ENCODE measurements around the gene NPR2. TPM values are rescaled to one million over a fixed set of nuclear protein-coding genes. Genes with fewer than 3 reads are reported as not detected.

NPR2 gene
- total RNA-seq, 4 donors from 2014 or later: 26.3 to 36.0 (median 32.4) TPM

DNA sequence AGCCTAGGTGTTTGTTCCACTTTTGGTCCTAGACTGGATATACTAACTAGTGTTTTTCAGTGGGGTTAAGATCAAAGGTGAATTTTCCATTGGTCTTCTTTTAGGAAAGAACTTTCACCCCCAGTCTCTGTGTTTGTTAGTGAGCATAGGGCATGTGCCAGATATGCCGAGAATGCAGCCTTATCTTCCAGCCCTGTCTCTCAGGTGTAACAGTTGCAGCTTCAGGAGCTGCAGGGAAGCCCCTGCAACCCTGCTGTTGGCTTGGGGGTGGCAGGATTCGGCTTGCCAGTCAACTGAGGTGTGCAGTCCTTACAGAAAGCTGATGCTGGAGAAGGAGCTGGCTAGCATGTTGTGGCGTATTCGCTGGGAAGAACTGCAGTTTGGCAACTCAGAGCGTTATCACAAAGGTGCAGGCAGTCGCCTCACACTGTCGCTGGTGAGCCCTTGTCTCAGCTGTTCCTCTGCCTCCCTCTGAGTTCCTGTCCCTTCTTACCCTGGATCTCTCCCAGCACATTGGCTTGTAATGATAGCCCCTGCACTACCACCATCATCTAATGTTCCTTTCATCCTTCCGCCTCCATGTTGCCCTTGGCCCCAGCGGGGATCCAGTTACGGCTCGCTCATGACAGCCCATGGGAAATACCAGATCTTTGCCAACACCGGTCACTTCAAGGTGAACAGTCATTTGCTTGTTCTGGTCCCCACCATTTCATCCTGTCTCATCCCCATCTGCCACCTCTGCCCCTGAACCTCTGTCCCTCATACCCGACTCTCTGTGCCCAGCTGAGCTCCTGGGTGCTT is 10.1 kb downstream of the NPR2 start:
- no peaks in the 10 kb centered on the region for H3K27me3 ChIP-seq
- H3K9me3 ChIP-seq: no peaks in the 10 kb centered on the region
- TF ChIP-seq POLR2A (IDR thresholded peaks at IDR 0.05): no peak
- DNase-seq (ENCODE audit: low spot score in 2 of 2): no peak
- H3K36me3 ChIP-seq: peaks cover 0 to 62% (median under 1%) of the 10 kb centered on the region in 3 donors
- H3K27ac ChIP-seq: no peak overlapping the region
- no peaks in the 10 kb centered on the region for H3K4me1 ChIP-seq
- H3K4me3 ChIP-seq: no peak overlapping the region
- WGBS, 2 donors: 90 to 92% methylated on average over 13 of the region's 13 CpGs

DNA sequence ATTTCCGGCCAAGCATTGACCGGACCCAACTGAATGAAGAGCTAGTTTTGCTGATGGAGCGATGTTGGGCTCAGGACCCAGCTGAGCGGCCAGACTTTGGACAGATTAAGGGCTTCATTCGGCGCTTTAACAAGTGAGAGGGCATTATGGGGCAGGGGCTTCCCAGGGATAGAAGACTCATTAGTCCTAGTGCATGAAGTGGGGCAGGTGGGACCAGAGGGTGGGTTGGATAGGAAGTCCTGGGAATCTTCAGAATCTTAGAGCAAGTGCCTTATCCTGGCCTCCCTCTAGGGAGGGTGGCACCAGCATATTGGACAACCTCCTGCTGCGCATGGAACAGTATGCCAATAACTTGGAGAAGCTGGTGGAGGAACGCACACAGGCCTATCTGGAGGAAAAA is 14.7 kb downstream of the NPR2 start:
- TF ChIP-seq POLR2A (IDR thresholded peaks at IDR 0.05): no peak
- TF ChIP-seq, protein P1, sequence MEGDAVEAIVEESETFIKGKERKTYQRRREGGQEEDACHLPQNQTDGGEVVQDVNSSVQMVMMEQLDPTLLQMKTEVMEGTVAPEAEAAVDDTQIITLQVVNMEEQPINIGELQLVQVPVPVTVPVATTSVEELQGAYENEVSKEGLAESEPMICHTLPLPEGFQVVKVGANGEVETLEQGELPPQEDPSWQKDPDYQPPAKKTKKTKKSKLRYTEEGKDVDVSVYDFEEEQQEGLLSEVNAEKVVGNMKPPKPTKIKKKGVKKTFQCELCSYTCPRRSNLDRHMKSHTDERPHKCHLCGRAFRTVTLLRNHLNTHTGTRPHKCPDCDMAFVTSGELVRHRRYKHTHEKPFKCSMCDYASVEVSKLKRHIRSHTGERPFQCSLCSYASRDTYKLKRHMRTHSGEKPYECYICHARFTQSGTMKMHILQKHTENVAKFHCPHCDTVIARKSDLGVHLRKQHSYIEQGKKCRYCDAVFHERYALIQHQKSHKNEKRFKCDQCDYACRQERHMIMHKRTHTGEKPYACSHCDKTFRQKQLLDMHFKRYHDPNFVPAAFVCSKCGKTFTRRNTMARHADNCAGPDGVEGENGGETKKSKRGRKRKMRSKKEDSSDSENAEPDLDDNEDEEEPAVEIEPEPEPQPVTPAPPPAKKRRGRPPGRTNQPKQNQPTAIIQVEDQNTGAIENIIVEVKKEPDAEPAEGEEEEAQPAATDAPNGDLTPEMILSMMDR (IDR thresholded peaks at IDR 0.05): no peak
- TF ChIP-seq EP300 (IDR thresholded peaks at IDR 0.05): no peak
- Histone ChIP-seq H3K27me3 (no peaks in the 10 kb centered on the region), H3K36me3 (peaks cover 0 to 81% (median 5%) of the 10 kb centered on the region in 3 donors), H3K4me3 (no peak overlapping the region), H3K4me1 (peaks cover 0 to 6% (median under 1%) of the 10 kb centered on the region in 4 donors), H3K27ac (no peak overlapping the region), H3K9me3 (no peaks in the 10 kb centered on the region)
- DNase-seq (ENCODE audit: low spot score in 2 of 2): no peak
- 96 to 99% methylated on average over 8 of the region's 8 CpGs for WGBS, 2 donors

DNA sequence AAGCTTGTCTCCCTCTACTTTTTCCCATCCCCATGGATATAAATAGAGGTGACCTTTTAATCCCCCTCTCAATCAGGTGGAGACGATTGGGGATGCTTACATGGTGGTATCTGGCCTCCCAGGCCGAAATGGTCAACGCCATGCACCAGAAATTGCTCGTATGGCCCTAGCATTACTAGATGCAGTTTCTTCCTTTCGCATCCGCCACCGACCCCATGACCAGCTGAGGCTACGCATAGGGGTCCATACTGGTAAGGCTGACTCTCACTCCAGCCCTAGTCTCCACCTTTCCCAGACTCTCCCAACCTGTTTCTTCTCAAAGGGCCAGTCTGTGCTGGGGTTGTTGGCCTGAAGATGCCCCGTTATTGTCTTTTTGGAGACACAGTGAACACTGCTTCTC is 17.0 kb downstream of the NPR2 start:
- TF ChIP-seq, protein P1 (IDR thresholded peaks at IDR 0.05): no peak
- TF ChIP-seq POLR2A (IDR thresholded peaks at IDR 0.05) (no peak), EP300 (IDR thresholded peaks at IDR 0.05) (no peak)
- H3K9me3 ChIP-seq: no peaks in the 10 kb centered on the region
- peaks cover 0 to 59% (median 5%) of the 10 kb centered on the region in 3 donors for H3K36me3 ChIP-seq
- 88 to 92% methylated on average over 9 of the region's 9 CpGs for WGBS, 2 donors
- no peak for DNase-seq (ENCODE audit: low spot score in 2 of 2)
- peaks cover 2 to 29% (median 16%) of the 10 kb centered on the region in 4 donors for H3K4me1 ChIP-seq
- no peak overlapping the region for H3K27ac ChIP-seq
- H3K27me3 ChIP-seq: no peaks in the 10 kb centered on the region
- H3K4me3 ChIP-seq: no peak overlapping the region

DNA sequence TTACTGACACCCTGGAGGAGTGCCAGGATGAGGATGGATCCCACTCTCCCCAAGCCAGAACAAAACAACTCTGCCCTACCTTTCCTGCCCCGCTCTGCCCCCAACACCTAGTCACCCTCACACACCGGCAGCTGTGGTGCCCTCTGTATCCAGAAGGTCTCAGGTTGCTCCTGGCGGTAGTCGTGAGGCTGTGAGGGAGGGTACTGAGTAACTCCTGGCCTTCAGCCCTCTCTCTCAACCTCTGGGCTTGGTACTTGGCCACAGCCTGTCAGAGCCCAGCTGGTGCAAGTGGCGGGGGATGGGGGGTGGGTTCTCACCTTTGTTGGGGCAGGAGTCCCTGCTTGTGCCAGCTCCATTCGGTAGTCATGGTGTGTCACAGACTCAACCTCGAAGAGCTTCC is 18.7 kb downstream of the NPR2 start:
- 91% methylated on average over 7 of the region's 7 CpGs for WGBS, 2 donors
- DNase-seq (ENCODE audit: low spot score in 2 of 2): no peak
- H3K27ac ChIP-seq: no peak overlapping the region
- H3K4me1 ChIP-seq: peaks cover 8 to 39% (median 25%) of the 10 kb centered on the region in 4 donors
- no peak overlapping the region for H3K4me3 ChIP-seq
- no peaks in the 10 kb centered on the region for H3K9me3 ChIP-seq
- TF ChIP-seq, protein P1 (IDR thresholded peaks at IDR 0.05): no peak
- TF ChIP-seq POLR2A (IDR thresholded peaks at IDR 0.05) (no peak), EP300 (IDR thresholded peaks at IDR 0.05) (no peak)
- no peaks in the 10 kb centered on the region for H3K27me3 ChIP-seq
- H3K36me3 ChIP-seq: peaks cover 0 to 53% (median 5%) of the 10 kb centered on the region in 3 donors

DNA sequence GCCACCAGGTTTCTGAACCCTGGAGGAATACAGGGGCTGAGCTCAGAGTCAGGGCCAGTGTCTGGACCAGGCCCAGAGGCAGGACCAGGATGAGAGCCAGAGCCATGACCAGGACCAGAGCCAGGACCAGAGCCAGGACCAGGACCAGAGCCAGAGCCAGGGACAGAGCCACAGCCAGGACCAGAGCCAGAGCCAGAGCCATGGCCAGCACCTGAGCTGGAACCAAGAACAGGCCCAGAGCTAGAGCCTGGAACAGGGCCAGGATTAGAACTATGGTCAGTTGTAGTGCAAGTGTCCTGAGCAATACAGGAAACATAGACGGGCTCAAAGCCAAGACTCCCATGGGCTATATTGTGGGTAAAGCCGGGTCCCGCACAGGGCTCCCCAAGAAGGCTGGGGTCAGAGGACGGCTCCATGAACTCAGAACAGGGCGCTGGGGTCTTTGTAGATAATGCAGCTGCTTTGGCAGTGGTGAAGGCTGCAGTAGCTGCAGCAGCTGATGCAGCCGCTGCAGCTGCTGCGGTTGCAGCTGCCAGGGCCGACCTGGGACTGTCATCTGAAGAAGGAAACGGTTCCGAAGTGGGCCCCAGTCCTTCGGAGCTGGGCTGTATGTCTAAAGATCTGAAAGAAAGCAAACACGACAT is 20.1 kb downstream of the NPR2 start:
- WGBS, 2 donors: 4 to 9% methylated on average over 12 of the region's 12 CpGs
- peaks cover 8 to 46% (median 25%) of the 10 kb centered on the region in 4 donors for H3K4me1 ChIP-seq
- TF ChIP-seq, protein P1 (IDR thresholded peaks at IDR 0.05): no peak
- TF ChIP-seq EP300 (IDR thresholded peaks at IDR 0.05) (no peak), POLR2A (IDR thresholded peaks at IDR 0.05) (no peak)
- H3K36me3 ChIP-seq: peaks cover 0 to 39% (median 5%) of the 10 kb centered on the region in 3 donors
- peak overlapping the region in 3 of 4 donors; percentile 73 to 100 (median 99) for H3K27ac ChIP-seq
- peak overlapping the region; percentile 30 to 67 (median 52) for H3K4me3 ChIP-seq
- no peaks in the 10 kb centered on the region for H3K9me3 ChIP-seq
- no peaks in the 10 kb centered on the region for H3K27me3 ChIP-seq
- DNase-seq (ENCODE audit: low spot score in 2 of 2): peak in 1 of 2 donors; percentile 23
